ENCODE data around the gene LY6G6F.

GRCh38 chr6:31732029-31732428, 25.4 kb downstream of the LY6G6F start:
- TF ChIP-seq SIN3A (IDR thresholded peaks at IDR 0.05; ENCODE audit: borderline replicate concordance, insufficient read depth, low read length): no peak
- TF ChIP-seq REST (IDR thresholded peaks at IDR 0.05; ENCODE audit: insufficient read depth in 1 of 2, low read depth in 2 of 2, low read length in 2 of 2): no peak
- TF ChIP-seq POLR2AphosphoS5 (IDR thresholded peaks at IDR 0.05; ENCODE audit: low read depth, low read length): no peak
- no peak for TF ChIP-seq TAF1 (IDR thresholded peaks at IDR 0.05; ENCODE audit: borderline replicate concordance, insufficient read depth, low read length)
